PC-9 (cell line): Measurements from ENCODE around the gene EPC2.
A peak's percentile ranks its signal among the peaks of the same experiment; 100 is the strongest.

Source experiments
- CTCF ChIP-seq: fragments of 200-600 bp; sonication (generic); conservative IDR thresholded peaks from 2 replicates; pipeline ENCODE4 v1.6.1; 2017; ENCODE audit warnings: mixed run types, antibody characterized with exemption, mild to moderate bottlenecking, moderate library complexity
- EZH2 ChIP-seq: fragments of 200-600 bp; sonication (generic); IDR thresholded peaks from 2 replicates; pipeline ENCODE4 v1.8.0; 2017; ENCODE audit warnings: antibody characterized with exemption, low read depth

- TF ChIP-seq CTCF (peak; percentile 61), EZH2 (no peak)
These were observed 29.8 kb downstream of the EPC2 start for GRCh38 chr2:148674063-148675020.
